Thyroid gland (tissue), 4 donors: ENCODE results near the gene NOTCH2NLA. TPM values are rescaled to one million over a fixed set of nuclear protein-coding genes. Genes with fewer than 3 reads are reported as not detected.
"Not testable (repeated sequence)": the region's sequence is repeated elsewhere in the genome, so short reads cannot be mapped to it uniquely, and the experiment has no call there.

Experiments
- DNase-seq, 2 donors: peaks; one replicate each; pipeline ENCODE4 v3.0.0-alpha.2; 2019
- H3K27ac ChIP-seq, 3 donors: fragments of 200-600 bp; sonication (generic); 1 replicate in 2 of 3; 2 replicates in 1 of 3; pipeline ENCODE4 v1.5.1; 2016 to 2019; ENCODE audit warnings: mild to moderate bottlenecking in 1 of 3, moderate library complexity in 1 of 3
- H3K27me3 ChIP-seq: fragments of 200-600 bp; sonication (generic); one replicate; pipeline ENCODE4 v1.5.1; 2019
- H3K36me3 ChIP-seq, 2 donors: fragments of 200-600 bp; sonication (generic); one replicate each; pipeline ENCODE4 v1.5.1; 2016 to 2019
- H3K4me1 ChIP-seq, 2 donors: fragments of 200-600 bp; sonication (generic); one replicate each; pipeline ENCODE4 v1.5.1; 2017 to 2019
- H3K4me3 ChIP-seq, 3 donors: fragments of 200-600 bp; sonication (generic); replicated peaks in 1 of 3; 1 replicate in 2 of 3; 2 replicates in 1 of 3; pipeline ENCODE4 v1.5.1; 2016; ENCODE audit warnings: mild to moderate bottlenecking in 1 of 3
- H3K9me3 ChIP-seq: fragments of 200-600 bp; sonication (generic); one replicate; pipeline ENCODE4 v1.5.1; 2017
- POLR2A ChIP-seq, 2 donors: fragments of 450-650 bp; IDR thresholded peaks; one replicate each; pipeline ENCODE4 v1.6.1; 2017; ENCODE audit warnings: antibody characterized with exemption in 2 of 2, mild to moderate bottlenecking in 2 of 2, moderate library complexity in 1 of 2
- WGBS, 2 donors: methylation state at CpG; one replicate each; pipeline ENCODE4 v1.1.5; 2017; 5-methylcytosine and 5-hydroxymethylcytosine counted together
- intact Hi-C: fragments of 100-400 bp; cut with DNase I; formaldehyde crosslinking; loops from one replicate; pipeline ENCODE4 v1.15.1; 2023
- total RNA-seq, 4 donors: library from RNA; depleted of rRNA; stranded (reverse); fragments of >200 nt; gene quantifications; one replicate each; pipeline ENCODE4 v1.2.3, GENCODE V29; 2016
- TF ChIP-seq, protein P1 (sequence below), 6 experiments: fragments of 200-600 bp in 3 of 6; fragments of 450-650 bp in 3 of 6; sonication (generic) in 3 of 6; IDR thresholded peaks; one replicate each; pipeline ENCODE4 v1.5.1; 2016 to 2019; ENCODE audit warnings: antibody characterized with exemption in 6 of 6, mild to moderate bottlenecking in 2 of 6, inconsistent platforms in 1 of 6, moderate library complexity in 1 of 6

The NOTCH2NLA gene
- total RNA-seq, result 10 to 100 TPM; 59.6 to 92.5 (median 64.3) TPM

DNA sequence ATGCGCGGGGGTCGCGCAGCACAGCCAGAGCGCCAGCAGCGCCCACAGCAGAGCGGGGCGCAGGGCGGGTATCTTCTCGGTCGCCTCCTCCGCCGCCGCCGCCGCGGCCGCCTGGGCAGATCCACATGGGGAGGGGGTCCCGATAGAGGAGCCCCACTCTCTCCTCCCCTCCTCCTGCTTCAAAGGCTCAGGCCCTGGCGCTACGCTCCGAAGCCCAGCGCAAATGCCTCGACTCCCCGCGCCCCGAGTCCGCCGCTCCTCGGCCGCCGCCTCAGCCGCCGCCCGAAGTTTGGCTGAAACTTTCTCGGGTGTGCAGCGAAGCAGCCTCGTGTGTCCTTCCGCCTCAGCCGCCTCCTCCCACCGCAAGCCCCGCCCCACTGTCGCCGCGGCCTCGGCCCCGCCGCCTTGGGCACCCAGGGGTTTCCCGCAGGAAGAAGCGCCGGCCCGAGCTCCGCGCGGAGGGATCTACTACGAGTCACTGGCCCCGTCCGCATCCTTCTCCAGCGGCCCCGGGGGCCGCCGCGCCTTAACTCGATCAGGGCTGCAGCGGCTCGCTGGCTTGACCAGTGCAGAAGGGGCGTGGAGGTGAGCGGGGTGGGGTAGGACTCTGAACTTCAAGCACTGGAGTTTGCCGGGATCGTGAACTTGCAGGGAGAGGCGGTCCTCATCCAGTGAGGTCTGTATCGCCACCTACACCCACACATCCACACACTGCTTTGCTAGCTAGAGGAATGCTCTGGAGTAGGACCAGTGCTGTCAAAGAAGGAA, at the start of gene NOTCH2NLA:
Gene NOTCH2NLA (minus strand): TSS at position 312 of the 768 bp plus-strand sequence. CDS start 39,684 bp downstream, outside the sequence.
- H3K9me3 ChIP-seq, intact Hi-C loops, H3K27me3 ChIP-seq, H3K36me3 ChIP-seq, H3K4me1 ChIP-seq: not testable (repeated sequence)
- Histone ChIP-seq H3K27ac (peak within 1 kb of the TSS; percentile 70 to 88 (median 77)), H3K4me3 (peak within 1 kb of the TSS in 2 of 3 donors; percentile 34 to 44)
- peak; percentile 7 to 92 for TF ChIP-seq POLR2A (IDR thresholded peaks at IDR 0.05)
- TF ChIP-seq, protein P1, sequence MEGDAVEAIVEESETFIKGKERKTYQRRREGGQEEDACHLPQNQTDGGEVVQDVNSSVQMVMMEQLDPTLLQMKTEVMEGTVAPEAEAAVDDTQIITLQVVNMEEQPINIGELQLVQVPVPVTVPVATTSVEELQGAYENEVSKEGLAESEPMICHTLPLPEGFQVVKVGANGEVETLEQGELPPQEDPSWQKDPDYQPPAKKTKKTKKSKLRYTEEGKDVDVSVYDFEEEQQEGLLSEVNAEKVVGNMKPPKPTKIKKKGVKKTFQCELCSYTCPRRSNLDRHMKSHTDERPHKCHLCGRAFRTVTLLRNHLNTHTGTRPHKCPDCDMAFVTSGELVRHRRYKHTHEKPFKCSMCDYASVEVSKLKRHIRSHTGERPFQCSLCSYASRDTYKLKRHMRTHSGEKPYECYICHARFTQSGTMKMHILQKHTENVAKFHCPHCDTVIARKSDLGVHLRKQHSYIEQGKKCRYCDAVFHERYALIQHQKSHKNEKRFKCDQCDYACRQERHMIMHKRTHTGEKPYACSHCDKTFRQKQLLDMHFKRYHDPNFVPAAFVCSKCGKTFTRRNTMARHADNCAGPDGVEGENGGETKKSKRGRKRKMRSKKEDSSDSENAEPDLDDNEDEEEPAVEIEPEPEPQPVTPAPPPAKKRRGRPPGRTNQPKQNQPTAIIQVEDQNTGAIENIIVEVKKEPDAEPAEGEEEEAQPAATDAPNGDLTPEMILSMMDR (IDR thresholded peaks at IDR 0.05), result peak in 1 of 6 experiments; percentile 5
- DNase-seq, result peak; percentile 7 to 31
- WGBS, 2 donors, result 0% methylated on average over 16 of the region's 72 CpGs; no CpG with 5 or more reads in 1 of the 2 donors

DNA sequence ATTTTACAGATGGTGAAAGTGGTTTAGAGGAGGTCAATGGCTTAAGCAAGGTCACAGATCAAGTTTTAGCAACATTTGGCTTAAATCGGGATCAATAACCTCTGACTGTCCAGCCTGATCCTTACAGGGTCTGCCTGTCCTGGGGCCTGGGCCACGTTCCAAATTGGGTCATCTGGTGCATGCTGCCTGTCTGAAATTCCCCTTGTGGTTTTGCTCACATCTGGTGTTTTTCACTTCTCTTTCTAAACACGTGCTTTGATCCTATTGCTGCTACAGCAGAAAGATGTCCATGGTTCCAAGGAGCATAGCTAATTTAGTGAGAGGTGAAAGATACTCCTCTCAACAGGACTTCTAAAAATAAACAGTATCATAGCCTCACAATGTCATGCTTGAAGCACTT, 49.5 kb upstream of the NOTCH2NLA start:
- H3K27ac ChIP-seq, H3K4me3 ChIP-seq, DNase-seq, intact Hi-C loops, H3K4me1 ChIP-seq, H3K9me3 ChIP-seq, H3K27me3 ChIP-seq, H3K36me3 ChIP-seq: not testable (repeated sequence)
- no CpG with 5 or more reads among the region's 3 CpGs for WGBS, 2 donors

DNA sequence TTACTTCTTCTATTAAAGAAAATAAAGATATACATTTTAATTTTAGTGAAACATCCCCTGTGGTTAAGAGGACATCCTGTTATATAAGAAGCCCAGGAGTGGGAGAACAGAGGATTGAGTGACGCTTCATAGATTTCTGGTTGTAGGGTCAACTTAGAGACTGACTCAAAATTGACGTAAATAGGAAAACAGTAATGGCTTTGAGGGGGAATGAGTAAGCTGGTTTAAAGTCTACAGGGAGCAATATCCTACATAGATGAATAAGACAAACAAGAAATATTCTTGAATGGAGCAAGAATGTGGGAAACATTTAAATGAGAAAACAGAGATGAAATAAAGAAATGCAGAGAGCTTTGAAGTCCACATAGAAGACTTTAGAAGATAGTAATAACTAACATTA, 48.3 kb upstream of the NOTCH2NLA start:
- WGBS, 2 donors, result no CpG with 5 or more reads among the region's 2 CpGs

DNA sequence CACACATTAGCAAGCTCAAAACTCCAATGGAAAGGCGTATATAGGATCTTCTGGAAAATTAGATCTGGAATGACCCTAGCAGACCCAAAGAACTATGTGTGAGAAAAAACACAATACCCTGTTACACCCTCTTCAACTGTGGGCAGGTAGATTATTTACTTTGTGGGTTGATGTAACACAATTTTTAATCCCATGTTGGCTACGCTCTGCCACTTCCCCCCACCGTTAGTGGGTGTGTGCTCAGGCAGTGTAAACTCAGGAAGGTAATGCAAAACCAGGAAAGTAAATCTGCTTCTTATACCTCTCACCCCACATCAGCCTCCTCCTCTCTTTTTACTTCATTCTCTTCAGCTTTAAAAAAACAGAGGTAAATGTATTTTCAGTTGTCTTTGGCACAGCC, 45.3 kb upstream of the NOTCH2NLA start:
- H3K27ac ChIP-seq, H3K9me3 ChIP-seq, intact Hi-C loops, H3K36me3 ChIP-seq, H3K27me3 ChIP-seq, H3K4me3 ChIP-seq, DNase-seq, H3K4me1 ChIP-seq: not testable (repeated sequence)
- WGBS, 2 donors, result no CpG with 5 or more reads among the region's 3 CpGs

More for the DNA sequence above, 48.3 kb upstream of the NOTCH2NLA start:
- intact Hi-C loops, H3K36me3 ChIP-seq, H3K4me1 ChIP-seq, DNase-seq, H3K27me3 ChIP-seq, H3K9me3 ChIP-seq, H3K27ac ChIP-seq, H3K4me3 ChIP-seq: not testable (repeated sequence)

DNA sequence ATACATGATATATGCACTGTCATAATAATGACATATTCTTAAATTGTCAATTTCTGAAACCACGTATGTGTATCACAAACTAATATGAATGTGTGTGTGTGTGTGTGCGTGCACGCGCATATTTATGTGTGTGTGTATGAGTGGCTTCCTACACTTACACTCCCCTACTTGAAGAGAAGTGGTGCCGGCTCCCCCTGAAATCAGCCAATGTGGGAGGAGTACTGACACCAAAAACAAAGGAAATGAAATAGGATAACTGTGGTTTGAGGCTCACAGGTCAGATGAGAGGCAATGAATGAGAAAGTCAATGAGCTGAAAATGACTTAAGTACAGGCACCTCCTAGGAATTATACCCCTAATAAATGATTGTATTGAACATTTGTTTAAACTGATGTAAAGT, 44.4 kb upstream of the NOTCH2NLA start:
- H3K4me3 ChIP-seq, intact Hi-C loops: not testable (repeated sequence)
- no CpG with 5 or more reads among the region's 5 CpGs for WGBS, 2 donors

DNA sequence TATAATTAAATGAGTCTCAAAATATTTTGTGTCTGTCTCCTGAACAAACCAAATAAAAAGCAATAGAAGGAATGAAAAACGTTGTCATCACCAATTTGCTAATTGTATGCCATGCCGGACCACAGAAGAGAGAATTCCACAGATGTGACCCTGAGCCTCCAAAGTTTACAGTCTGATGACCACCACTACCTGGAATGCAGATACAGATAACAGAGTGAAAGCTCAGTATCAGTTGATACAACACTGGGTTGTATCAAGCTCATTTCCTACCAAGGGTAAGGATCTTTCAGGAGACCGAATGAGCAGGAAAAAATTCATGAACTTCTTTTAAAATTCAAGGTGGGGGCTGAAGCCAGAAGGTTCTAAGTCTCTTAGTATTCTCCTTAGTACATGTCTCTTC, 43.9 kb upstream of the NOTCH2NLA start:
- H3K4me3 ChIP-seq, H3K9me3 ChIP-seq, H3K27ac ChIP-seq, intact Hi-C loops, H3K27me3 ChIP-seq, DNase-seq, H3K36me3 ChIP-seq, H3K4me1 ChIP-seq: not testable (repeated sequence)
- no CpG with 5 or more reads among the region's 3 CpGs for WGBS, 2 donors

More for the DNA sequence above, 44.4 kb upstream of the NOTCH2NLA start:
- not testable (repeated sequence) for H3K9me3 ChIP-seq, H3K36me3 ChIP-seq, H3K27ac ChIP-seq, H3K27me3 ChIP-seq, DNase-seq, H3K4me1 ChIP-seq

DNA sequence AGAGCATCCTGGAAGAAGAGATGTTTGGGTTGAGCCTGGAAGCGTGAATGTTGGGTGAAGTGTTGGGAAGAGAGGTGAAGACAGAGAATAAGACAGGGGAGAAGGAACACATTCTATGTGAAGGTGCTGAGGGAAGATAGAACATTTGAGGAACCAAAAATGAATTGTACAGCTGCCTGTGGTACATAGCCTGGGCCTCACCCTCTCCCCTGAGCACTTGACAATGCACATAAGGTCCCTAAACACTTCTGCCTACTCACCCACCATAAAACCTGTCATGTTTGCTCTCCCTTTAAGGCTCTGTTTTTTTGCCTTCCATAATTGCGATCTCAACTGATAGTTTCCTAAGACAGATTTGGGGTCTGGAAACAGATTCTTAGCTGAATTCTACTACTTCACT, 43.2 kb upstream of the NOTCH2NLA start:
- H3K4me3 ChIP-seq, H3K9me3 ChIP-seq, H3K36me3 ChIP-seq, H3K27me3 ChIP-seq, H3K4me1 ChIP-seq, DNase-seq, H3K27ac ChIP-seq, intact Hi-C loops: not testable (repeated sequence)
- no CpG with 5 or more reads among the region's 2 CpGs for WGBS, 2 donors

DNA sequence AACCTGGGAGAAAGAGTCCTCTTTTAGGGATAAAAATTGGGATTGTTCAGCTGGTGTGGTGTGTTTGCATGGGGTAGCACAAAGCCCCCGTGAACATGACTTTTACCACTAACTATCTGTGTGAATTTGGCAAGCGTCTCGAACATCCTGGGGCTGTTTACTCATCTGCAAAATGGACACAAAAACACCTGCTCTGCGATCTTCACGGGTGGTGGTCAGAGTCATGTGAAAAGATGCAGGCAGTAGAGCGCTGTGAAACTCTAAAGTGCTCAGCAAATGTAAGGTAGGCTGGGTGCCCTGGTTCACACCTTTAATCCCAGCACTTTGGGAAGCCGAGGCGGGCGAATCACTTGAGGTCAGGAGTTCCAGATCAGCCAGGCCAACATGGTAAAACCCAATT, 41.3 kb upstream of the NOTCH2NLA start:
- H3K27me3 ChIP-seq, intact Hi-C loops, H3K27ac ChIP-seq, H3K36me3 ChIP-seq, H3K4me1 ChIP-seq, H3K9me3 ChIP-seq, H3K4me3 ChIP-seq, DNase-seq: not testable (repeated sequence)
- no CpG with 5 or more reads among the region's 9 CpGs for WGBS, 2 donors

DNA sequence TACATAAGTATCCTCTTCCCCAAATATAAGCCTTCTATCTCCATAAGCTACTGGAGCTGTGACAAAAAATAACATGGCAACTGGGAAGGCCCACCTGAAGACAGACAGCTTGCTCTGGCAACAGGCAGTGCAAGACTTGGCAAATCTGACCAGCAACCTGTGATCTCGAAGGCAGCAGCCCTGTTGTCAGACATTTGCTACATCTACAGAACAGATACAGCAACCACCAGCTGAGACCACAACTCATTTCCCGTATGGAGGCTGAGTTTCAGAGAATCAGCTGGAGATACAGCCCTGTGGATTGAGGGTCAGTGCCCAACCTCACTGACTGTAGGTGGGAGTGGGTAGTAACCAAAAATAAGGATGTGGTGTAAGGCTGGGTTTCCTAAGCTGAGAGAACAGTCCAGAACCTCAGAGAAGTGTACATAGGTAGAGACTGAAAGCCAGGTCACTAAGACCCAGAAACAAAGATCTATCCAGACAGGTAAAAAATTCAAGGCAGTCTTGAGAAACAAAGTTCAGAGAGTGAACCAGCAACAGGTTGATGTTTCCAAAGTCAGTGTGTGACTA, 37.4 kb upstream of the NOTCH2NLA start:
- H3K9me3 ChIP-seq, H3K4me3 ChIP-seq, H3K4me1 ChIP-seq, intact Hi-C loops, H3K27ac ChIP-seq, DNase-seq, H3K36me3 ChIP-seq, H3K27me3 ChIP-seq: not testable (repeated sequence)
- no CpG with 5 or more reads among the region's 2 CpGs for whole genome bisulfite sequencing, 2 donors

DNA sequence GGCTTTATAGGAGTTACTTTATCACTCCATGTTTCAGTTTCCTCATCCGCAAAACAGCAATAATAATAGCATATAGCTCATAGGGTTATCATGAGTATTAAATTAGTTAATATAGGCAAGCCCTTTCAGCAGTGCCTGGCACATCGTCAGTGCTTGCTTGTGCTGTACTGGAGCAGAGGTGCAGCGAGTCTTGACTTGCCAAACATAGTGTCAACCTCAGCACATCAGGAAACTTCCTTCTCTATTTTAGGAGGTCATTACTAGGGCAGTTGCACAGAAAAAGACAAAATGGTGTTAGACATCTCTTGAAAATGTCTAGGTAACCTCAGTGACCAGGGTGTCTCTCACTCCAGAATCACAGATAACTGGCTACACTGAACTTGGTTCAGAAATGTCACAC, 35.9 kb upstream of the NOTCH2NLA start:
- H3K9me3 ChIP-seq, DNase-seq, H3K4me1 ChIP-seq, H3K36me3 ChIP-seq, H3K27ac ChIP-seq, H3K27me3 ChIP-seq, H3K4me3 ChIP-seq, intact Hi-C loops: not testable (repeated sequence)
- no CpG with 5 or more reads among the region's 3 CpGs for WGBS, 2 donors

DNA sequence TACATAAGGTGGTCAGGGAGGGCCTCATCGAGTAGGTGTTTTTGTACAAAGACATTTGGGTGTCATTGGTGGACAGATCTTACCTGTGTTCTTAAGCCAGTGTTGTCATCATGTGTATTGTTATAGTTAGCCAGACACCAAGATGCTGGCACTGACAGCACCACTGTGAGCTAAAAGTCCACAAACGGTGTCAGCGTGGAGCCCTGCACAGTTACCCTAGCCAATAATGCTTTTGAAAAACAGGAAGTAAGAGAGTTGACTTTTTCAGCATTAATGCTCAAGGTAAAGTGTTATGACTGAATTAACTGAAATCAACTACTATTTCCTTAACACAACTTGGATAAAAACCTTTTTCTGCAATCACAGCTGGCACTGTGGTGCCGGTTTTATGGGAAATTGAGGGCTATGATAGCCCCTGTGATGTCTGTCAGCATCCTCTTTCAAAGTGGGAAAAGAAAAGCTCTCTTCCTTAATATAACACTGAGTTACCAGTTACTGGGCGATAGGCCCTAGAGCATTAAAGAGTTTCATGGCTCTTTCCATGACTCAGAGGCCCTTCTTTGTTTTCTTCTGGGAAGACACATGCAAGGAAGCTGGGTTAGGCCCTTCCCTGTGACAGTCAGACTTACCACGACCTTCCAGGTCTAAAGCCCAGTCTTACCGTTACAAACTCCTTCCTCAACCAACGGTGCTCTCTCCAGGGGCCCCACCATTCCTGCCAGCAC, 31.3 kb upstream of the NOTCH2NLA start:
- H3K36me3 ChIP-seq, H3K27me3 ChIP-seq, DNase-seq, intact Hi-C loops, H3K27ac ChIP-seq, H3K9me3 ChIP-seq, H3K4me3 ChIP-seq, H3K4me1 ChIP-seq: not testable (repeated sequence)
- no CpG with 5 or more reads among the region's 8 CpGs for WGBS, 2 donors
